ENCODE data around the gene BTNL2.

GRCh38 chr6:32436186-32436585, 29.2 kb upstream of the BTNL2 start:
- TF ChIP-seq CTCF (IDR thresholded peaks at IDR 0.05) (no peak), POLR2A (IDR thresholded peaks at IDR 0.05) (no peak)
